ENCODE data around the gene NMT2.
A peak's percentile ranks its signal among the peaks of the same experiment; 100 is the strongest.
"Not testable (repeated sequence)": the region's sequence is repeated elsewhere in the genome, so short reads cannot be mapped to it uniquely, and the experiment has no call there.

The NMT2 gene

DNA sequence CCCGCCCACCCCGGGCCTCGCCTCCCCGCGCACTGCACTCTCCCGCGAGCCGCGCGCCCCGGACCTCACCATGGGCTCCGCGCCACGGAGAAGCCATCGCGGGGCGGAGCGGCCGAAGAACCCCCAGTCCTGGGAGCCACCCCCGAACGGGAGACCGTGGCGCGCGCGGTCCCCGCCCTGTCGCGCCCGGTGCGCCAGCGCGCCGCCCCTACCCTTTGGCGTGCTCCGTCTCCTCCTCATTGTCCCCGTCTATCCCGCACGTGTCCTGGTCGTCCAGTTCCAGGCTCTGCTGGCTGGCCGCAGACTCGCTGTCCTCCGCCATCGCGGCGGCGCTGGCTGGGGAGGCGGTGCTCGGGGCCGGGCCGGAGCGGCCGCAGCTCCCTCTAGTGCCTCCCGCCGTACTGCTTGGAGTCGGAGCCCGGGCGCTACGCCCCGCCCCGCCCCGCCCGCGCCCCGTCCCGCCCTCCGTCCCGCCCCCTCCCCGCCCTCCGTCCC is at the start of gene NMT2:
NMT2 (minus strand) TSS at position 403 of the 495 bp plus-strand sequence; CDS start at position 322, 81 bp downstream.
- DNase-seq (ENCODE audit: low spot score) = peak; percentile 75

DNA sequence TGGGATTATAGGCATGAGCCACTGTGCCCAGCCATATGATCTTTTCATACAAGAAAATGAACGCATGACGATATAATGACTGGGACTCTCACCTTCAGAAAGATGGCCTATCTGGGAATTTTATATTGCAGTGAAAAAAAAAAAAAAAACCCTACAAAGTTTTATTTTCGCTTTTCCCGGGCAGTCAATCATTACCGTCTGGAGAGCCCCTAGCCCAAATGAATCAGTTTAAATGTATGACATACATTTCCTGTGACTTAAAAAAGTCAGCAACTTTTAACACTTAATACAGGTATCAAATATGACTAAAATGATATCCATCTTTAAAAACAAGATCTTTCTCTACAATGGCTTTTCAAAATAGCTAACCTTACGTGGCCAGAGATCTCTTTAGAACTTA is 48.2 kb upstream of the NMT2 start:
- no peak for DNase-seq (ENCODE audit: low spot score)

DNA sequence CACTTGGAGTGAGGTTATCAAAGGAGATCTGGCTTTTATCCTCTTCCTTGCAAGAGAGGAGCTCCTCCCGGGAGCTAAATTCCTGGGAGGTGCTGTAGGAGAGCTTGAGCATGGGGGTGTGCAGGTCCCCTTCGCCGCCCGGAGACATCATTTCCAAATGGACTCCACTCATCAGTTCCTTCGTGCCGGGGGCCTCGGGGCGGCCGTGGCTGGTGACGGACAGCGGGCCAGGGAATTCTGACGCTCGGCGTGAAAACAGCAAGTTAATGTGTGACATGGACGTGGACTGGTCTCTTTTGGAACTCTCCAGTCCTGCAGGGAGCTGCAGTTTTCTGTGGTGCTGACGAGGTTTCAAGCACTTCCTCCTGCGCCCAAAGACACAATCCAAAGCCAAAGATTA is 45.7 kb upstream of the NMT2 start:
- DNase-seq (ENCODE audit: low spot score) = no peak

DNA sequence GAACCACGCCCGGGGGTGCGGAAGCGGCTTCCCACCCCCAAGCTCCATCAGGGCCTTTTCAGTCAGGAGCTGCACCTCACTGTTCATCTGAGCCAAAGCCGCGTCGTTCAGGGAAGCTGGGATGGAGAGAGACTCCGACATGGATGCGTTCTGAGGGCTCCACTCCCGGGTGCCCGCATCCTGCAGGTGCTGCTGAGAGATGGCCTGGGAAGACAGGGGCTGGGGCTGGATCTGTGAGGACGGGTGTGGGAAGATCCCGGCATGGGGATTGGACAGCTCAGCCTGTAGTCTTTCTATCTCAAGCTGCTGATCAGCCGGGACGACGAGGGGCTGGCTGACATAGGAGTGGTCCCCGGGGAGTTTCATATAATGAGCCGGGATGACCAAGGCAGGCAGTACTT is 45.0 kb upstream of the NMT2 start:
- no peak for DNase-seq (ENCODE audit: low spot score)

DNA sequence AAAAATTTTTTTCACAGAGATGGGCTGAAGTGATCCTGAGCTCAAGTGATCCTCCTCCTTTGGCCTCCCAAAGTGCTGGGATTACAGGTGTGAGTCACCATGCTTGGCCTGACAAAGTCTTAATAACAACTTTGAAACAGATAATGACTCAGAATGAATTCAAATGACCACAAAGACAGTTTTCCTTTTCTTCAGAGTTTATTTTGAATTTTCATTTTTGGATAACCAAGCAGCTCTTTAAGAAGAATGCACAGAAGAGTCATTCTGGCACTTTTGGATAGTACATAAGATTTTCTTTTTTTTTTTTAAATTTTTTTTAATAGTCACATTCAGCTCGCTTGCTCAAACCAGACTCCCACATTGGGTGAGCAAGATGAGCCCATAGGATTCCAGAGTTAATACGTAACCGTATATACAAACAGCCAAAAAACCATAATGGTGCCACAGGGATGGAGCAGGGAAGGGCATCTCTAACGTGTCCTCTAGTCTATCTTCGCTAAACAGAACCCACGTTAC is 43.0 kb upstream of the NMT2 start:
- no peak for DNase-seq (ENCODE audit: low spot score)

DNA sequence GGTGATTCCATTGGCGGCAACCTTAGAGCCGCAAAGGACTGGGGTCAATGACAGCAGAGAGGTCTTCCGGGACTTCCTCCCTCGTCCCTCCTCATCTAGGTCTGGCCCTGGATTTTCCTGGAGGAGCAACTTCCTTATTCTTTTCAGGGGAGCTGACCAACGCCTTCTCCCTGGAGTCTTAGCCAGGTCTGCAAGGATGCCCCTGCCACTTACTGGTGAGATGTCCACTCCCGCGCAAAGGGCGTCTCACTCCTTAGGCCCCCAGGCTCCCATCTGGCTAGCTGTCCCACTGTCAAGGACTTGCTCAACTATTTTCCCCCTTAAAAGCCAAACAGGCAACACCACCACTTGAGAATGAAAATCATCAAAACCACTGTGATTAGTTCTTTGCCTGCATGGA is 42.0 kb upstream of the NMT2 start:
- DNase-seq (ENCODE audit: low spot score) = no peak

DNA sequence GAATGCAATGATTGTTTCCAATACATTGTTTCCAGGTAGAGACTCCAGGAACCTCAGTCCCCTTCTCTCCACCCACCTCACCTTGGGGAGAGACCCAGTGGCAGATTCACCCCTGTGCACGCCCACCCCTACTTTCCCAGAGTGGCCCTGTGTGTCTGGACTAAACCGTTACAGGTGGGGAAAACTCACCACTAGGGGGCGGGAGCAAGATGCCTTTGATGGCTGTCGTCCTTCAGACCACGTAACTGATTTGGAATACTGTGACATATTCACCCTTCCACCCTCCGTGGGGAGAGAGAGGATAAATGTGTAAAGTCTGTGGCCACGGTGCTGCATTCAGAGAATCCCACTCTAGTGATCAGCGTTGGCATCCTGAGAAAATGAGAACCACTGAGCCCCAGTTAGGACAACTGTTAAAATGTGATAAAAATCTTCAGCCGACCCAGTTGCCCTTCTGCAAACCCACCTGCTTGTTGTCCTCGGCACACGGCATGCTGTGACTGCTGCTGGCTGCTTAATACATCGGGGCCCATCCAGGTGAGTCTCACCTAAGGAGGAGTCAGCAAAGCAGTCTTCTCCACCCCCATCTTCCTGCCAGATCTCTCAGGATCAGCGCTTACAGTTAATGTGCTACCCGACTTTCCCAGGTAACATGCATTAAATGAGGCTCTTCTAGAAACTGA is 41.5 kb upstream of the NMT2 start:
- peak; percentile 76 for DNase-seq (ENCODE audit: low spot score)

DNA sequence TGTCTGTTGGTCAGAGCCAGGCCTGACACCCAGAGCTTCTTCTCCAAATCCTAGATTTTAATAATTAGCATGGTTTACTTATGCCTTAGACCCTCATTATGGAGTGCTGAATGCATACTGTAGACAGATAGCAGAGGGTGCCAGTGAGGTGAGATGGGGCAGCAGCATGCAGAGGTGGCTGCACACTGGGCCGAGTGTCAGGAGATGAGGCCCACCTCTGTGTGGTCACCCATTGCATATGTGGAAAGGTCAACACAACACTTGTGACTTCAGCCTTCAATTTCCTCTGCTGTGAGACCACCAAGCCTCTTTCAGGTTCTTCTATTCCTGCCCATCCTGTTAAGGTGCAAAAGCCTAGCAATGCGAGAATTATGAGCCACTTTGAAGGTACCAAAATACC is 39.7 kb upstream of the NMT2 start:
- no peak for DNase-seq (ENCODE audit: low spot score)

DNA sequence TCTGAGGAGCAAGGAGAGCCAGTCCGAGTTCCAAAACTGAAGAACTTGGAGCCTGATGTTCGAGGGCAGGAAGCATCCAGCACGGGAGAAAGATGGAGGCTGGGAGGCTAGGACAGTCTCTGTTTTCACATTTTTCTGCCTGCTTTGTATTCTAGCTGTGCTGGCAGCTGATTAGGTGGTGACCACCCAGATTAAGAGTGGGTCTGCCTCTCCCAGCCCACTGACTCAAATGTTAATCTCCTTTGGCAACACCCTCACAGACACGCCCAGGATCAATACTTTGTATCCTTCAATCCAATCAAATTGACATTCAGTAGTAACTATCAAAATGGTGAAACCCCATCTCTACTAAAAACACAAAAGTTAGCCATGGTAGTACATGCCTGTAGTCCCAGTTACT is 38.9 kb upstream of the NMT2 start:
- DNase-seq (ENCODE audit: low spot score) = not testable (repeated sequence)

DNA sequence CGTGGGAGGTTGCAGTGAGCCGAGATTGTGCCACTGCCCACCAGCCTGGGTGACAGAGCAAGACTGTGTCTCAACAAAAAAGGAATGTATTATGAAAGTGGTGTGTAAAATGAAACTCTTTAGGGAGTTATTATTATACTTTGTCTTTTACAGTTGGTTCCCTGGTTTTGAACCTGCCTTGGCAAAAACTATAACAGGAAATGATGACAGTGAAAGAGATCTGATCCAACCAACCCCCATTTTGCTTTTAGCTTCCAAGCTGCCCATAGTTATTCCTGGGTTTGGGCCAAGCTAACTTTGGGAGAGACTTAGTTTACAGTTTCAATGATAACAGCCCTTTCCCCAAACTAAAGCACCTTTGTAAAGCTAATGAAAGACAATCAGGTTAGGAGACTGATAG is 34.1 kb upstream of the NMT2 start:
- DNase-seq (ENCODE audit: low spot score) = no peak

DNA sequence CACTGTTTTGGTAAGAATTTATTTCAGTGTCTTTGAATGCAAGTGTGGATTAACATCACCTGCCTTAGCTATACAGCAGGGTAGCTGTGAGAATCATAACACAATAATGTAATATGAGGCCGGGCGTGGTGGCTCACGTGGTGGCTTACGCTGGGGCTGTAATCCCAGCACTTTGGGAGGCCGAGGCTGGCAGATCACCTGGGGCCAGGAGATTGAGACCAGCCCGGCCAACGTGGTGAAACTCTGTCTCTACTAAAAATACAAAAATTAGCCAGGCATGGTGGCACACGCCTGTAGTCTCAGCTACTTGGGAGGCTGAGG is 33.8 kb upstream of the NMT2 start:
- not testable (repeated sequence) for DNase-seq (ENCODE audit: low spot score)

DNA sequence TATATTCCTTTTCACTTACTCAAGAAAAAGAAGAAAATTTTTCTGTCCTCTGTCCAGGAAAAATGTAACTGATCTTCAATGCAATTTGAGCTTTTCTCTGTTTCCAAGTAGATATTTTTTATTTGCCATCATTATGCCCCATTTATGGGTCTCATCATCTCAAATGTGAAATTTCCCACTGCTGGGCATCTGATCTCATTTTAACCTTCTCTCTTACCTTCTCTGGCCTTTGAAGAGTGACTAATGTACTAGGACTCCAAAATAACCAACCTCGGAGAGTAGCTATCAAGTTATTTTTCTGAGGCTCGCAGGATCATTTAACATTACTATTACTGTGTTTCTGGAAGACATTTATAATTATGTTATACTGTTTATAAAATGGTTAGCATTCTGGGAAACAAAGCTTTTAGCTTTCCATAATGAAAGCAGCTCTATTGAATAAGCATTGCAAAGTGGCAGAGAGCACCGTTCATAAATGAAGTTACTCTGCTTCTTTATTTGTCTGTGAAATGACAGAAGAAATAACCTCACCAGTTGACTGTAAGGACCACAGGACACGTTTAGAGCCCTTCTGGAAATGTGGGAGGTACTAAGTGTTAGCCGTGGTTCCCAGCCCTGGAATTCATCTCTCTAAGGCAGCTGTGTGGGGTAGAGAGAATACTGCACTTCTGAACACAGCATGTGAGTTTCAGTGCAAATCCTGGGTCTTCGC is 33.3 kb upstream of the NMT2 start:
- DNase-seq (ENCODE audit: low spot score) = no peak

DNA sequence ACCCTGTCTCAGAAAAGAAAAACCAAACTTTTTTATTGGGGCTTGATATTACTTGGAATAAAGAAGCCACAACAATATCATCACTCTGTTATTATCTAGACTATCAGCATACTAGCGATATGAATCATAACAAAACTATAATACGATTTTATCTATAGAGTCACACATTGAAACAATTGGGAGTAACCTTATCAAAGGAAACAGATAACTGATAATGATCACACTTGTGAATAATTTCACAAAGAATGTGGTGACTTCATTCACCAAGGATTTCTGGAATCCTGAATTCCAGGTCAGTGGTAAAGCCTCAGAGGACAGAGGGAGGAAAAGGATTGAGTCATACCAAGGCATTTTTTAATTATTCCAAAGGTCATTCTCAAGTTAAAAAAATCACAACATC is 32.1 kb upstream of the NMT2 start:
- DNase-seq (ENCODE audit: low spot score) = no peak

DNA sequence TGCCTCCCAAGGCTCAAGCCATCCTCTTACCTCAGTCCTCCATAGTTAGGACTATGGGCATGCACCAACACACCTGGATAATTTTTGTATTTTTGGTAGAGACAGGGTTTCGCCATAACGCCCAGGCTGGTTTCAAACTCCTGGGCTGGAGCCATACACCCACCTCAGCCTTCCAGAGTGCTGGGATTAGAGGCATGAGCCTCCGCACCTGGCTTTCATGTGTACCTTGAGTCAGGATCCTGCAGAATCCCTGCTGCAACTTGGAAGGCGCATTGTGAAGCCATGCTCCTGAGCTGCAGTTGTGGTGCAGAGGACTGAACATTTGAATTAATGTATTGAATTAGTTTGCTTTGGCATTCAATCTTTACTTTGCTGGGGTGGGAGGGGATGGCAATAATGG is 29.4 kb upstream of the NMT2 start:
- no peak for DNase-seq (ENCODE audit: low spot score)

DNA sequence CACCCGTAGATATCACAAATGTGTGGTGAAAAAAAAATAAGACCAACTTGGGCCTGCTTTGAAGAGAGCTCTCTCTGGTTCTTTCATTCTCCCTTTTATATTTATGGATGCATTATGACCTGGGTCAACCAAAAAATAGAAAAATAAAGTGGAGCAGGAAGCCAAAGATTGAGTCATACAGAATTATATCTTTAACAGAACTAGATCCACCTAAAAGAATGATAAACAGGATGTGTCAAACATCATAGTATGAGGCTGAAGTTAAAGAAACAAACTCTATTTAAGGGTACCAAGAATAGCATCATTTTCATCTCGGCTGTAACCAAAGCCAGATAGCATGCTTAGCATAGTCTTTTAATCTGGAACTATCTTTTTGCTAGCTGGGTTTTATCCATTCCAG is 28.8 kb upstream of the NMT2 start:
- DNase-seq (ENCODE audit: low spot score) = no peak

DNA sequence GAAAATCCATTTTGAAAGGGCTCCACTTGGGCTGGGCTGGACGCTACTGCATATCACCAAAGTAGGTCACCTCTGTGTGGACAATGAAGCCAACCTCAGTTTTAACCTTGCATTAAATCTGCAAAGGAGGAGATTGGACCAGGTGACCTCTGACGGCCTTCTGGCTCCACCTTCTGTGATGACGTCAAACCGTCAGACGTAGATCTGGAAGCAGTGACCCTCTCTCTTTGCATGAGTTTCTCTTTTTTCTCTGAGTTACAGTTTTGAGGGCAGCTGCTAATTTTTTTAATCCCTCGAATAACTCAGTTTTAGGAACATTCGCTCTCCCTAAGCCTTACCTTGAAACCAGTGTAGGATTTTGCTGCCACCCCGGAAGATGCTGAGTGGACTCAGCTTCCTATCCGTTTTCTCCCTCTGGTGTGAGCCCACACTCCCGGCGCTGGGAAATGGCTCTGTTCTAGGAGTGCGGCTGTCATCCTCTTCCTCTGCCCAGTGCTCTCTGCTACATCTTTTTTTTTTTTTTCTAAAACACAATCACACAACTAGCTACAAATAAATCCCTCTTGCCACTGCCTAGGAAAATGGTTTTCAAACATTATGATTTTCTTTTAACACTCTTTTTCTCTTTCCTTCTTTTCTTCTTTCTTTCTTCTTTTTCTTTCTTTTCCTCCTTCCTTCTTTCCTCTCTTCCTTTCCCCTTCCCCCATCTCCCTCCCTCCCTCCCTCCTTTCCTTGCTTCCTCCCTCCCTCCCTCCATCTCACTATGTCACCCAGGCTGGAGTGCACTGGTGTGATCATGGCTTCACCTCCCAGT is 27.7 kb upstream of the NMT2 start:
- no peak for DNase-seq (ENCODE audit: low spot score)

DNA sequence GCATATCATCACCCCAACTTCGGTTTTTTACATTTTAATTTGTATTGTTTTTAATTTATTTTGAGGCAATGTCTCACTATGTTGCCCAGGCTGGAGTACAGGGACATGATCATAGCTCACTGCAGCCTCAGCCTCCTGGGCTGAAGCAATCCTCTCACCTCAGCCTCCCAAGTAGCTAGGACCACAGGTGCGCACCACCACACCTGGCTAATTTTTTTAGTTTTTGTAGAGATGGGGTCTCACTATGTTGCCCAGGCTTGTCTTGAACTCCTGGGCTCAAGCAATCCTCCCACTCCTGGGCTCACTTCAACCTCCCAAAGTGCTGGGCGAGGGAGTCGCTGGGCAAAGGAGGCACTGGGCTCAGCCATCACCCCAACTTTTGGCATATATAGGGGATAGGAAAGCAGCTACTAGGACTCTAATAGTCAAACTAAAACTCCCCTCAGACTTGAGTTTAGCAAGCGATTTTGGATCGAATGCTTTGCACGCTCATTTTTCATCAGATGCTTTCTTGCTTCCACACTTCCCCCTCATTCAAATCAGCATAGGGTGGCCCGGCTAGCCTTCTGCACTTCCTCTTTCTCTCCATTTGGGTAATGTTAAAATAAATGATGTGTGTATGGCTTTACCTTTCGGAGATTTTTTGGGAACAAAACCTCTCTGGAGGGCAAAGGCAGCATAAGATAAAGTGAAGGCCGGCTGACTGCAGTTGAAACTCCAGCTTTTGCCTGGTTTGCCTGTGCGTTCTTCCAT is 20.8 kb upstream of the NMT2 start:
- no peak for DNase-seq (ENCODE audit: low spot score)

DNA sequence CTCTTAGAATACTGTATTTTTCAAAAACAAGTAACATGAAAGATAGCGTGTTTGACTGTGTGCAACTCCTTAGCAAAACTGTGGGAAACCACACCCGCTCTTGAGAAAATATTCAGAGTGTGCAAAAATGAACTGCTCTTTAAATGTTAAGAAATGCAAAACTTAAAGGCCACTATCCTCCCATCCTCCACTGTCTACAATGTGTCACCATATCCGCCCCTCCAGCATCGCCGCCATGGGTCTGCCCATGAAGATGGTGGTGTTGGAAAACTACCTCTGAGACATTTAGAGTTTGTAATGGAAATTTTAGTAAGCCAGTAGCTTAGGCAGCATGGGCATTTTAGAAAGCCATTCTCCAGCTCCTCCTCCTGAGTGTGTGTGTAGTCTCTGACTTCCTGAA is 20.1 kb upstream of the NMT2 start:
- no peak for DNase-seq (ENCODE audit: low spot score)

DNA sequence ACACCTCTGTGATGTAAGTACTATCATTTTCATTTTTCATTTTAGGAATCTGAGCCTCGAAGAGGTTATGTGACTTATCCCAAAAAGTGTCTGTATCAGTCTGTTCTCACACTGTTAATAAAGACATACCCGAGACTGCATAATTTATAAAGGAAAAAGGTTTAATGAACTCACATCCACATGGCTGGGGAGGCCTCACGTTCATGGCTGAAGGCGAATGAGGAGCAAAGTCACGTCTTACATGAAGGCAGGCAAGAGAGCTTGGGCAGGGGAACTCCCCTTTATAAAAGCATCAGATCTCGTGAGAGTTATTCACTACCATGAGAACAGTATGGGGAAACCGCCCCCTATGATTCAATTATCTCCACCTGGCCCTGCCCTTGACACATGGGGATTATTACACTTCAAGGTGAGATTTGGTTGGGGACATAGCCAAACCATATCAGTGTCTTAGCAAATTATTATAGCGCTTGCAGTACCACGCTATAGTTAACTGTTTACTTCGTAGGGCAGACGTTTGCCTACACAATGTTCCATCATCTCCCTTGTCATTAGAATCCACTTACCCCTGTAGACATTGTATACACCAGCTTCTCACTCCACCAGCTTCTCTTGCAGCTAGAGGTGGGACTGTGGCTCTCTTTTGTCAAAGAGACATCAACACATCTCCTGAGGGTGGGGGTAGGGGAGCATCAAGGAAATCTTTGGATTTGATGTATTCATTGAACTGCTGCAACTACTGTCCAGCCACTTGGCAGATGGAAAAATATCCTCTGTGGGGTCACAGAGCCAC is 15.4 kb upstream of the NMT2 start:
- DNase-seq (ENCODE audit: low spot score) = no peak

DNA sequence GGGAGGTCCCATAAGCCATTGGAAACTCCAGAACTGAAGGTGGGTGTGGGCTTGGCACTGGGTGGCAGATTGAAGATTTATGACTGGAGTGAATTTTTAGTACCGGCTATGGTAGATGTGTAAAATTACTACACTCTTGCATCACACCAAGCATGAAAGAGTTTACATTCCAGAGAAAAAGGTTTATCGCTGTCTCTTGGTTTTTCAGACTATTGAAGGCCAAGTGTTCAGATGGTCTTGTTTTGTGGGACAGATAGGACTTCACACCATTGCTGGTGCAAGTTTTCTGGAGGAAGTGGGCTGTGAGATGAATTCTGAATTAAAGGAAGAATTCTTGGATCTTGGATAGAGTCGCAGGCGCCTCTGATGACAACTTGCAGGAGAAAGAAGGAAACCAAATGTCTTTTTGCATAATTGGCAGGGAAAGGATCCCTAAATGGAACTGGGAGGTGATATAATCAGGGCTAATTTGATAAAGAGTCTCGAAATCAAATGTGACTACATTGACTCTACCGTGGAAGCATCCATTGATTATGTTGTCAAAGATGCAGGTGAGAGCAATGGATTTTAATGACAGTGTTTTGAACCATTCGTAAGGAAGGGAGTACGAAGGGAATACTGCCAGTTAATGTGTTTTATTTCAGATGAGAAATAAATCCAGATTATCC is 14.2 kb upstream of the NMT2 start:
- no peak for DNase-seq (ENCODE audit: low spot score)

All from NAMALWA (cell line).